ENCODE data around the gene TTLL7. TPM values are rescaled to one million over a fixed set of nuclear protein-coding genes. Genes with fewer than 3 reads are reported as not detected.

Gene TTLL7
- total RNA-seq, 1 donor from 2014 or later: 0.84 TPM

GRCh38 chr1:83950106-83950661, 48.7 kb downstream of the TTLL7 start:
- Mint-ChIP-seq H3K9me3 (no peaks in the 10 kb centered on the region), H3K4me1 (ENCODE audit: low read depth) (no peaks in the 10 kb centered on the region), H3K27me3 (ENCODE audit: low read depth) (peaks cover 2% of the 10 kb centered on the region), H3K4me3 (ENCODE audit: low read depth) (no peak overlapping the region), H3K27ac (no peak overlapping the region), H3K36me3 (ENCODE audit: low read depth) (no peaks in the 10 kb centered on the region)
- DNase-seq (ENCODE audit: low spot score): no peak
- intact Hi-C loops (cut with micrococcal nuclease): no loop called here

- Mint-ChIP-seq H3K4me3 (ENCODE audit: low read depth) (no peak overlapping the region), H3K36me3 (ENCODE audit: low read depth) (no peaks in the 10 kb centered on the region), H3K27ac (no peak overlapping the region), H3K4me1 (ENCODE audit: low read depth) (no peaks in the 10 kb centered on the region), H3K27me3 (ENCODE audit: low read depth) (peaks cover 8% of the 10 kb centered on the region), H3K9me3 (peaks cover 8% of the 10 kb centered on the region)
- no peak for DNase-seq (ENCODE audit: low spot score)
- intact Hi-C loops (cut with micrococcal nuclease): no loop called here
Observed at GRCh38 chr1:83942914-83943313, 56.0 kb downstream of the TTLL7 start.

- no peaks in the 10 kb centered on the region for H3K4me1 Mint-ChIP-seq (ENCODE audit: low read depth)
- H3K27ac Mint-ChIP-seq: no peak overlapping the region
- H3K9me3 Mint-ChIP-seq: no peaks in the 10 kb centered on the region
- intact Hi-C loops (cut with micrococcal nuclease): loop anchor here (10.0 kb wide), 1 partner anchor 820 kb away; no protein-coding TSS in a partner anchor
- H3K36me3 Mint-ChIP-seq (ENCODE audit: low read depth): no peaks in the 10 kb centered on the region
- peaks cover 8% of the 10 kb centered on the region for H3K27me3 Mint-ChIP-seq (ENCODE audit: low read depth)
- H3K4me3 Mint-ChIP-seq (ENCODE audit: low read depth): no peak overlapping the region
- no peak for DNase-seq (ENCODE audit: low spot score)
Observed at GRCh38 chr1:83934550-83934949, 64.4 kb downstream of the TTLL7 start.

DNA sequence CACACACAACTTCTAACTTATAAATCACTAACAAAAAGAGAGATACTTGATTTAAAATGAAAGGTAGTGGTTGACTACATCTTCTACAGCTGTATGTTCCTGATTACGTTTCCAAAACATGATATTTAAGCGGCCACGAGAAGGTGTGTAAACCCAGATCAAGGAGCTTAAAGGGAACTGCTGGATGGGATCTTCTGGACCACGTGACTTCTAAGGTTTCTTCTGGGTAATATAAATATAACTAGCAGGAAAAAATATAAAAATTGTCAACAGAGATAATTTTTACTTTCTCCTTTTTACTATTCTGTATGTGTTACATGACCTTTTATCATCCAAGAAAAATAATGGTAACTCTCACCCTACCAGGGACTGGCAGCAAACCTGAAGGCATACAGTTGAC, 66.2 kb downstream of the TTLL7 start:
- no peak overlapping the region for H3K27ac Mint-ChIP-seq
- intact Hi-C loops (cut with micrococcal nuclease): loop anchor here (10.0 kb wide), 1 partner anchor 822 kb away; no protein-coding TSS in a partner anchor
- no peaks in the 10 kb centered on the region for H3K4me1 Mint-ChIP-seq (ENCODE audit: low read depth)
- no peaks in the 10 kb centered on the region for H3K36me3 Mint-ChIP-seq (ENCODE audit: low read depth)
- no peak for DNase-seq (ENCODE audit: low spot score)
- peaks cover 15% of the 10 kb centered on the region for H3K27me3 Mint-ChIP-seq (ENCODE audit: low read depth)
- no peak overlapping the region for H3K4me3 Mint-ChIP-seq (ENCODE audit: low read depth)
- H3K9me3 Mint-ChIP-seq: no peaks in the 10 kb centered on the region

DNA sequence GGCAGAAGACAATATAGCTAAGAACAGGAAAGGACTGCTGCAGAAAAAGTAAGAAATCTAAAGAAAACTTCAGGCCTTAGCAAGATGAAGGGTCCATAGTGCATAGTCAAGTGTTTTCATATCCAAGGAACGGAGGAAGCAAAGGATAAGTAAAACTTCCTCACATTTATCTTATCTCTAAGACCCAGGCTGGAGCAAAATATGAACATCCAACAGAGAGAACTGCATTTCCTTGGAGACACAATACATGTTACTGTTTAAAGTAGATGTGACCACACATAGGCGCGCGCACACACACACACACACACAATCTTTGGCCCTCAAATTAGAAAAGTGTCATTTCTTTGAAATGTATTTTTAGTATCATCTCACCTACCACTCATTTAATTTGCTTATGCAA, 66.7 kb downstream of the TTLL7 start:
- no peaks in the 10 kb centered on the region for H3K4me1 Mint-ChIP-seq (ENCODE audit: low read depth)
- DNase-seq (ENCODE audit: low spot score): no peak
- no peaks in the 10 kb centered on the region for H3K9me3 Mint-ChIP-seq
- intact Hi-C loops (cut with micrococcal nuclease): loop anchor here (10.0 kb wide), 1 partner anchor 823 kb away; no protein-coding TSS in a partner anchor
- H3K4me3 Mint-ChIP-seq (ENCODE audit: low read depth): no peak overlapping the region
- H3K36me3 Mint-ChIP-seq (ENCODE audit: low read depth): no peaks in the 10 kb centered on the region
- H3K27me3 Mint-ChIP-seq (ENCODE audit: low read depth): peaks cover 16% of the 10 kb centered on the region
- H3K27ac Mint-ChIP-seq: no peak overlapping the region

DNA sequence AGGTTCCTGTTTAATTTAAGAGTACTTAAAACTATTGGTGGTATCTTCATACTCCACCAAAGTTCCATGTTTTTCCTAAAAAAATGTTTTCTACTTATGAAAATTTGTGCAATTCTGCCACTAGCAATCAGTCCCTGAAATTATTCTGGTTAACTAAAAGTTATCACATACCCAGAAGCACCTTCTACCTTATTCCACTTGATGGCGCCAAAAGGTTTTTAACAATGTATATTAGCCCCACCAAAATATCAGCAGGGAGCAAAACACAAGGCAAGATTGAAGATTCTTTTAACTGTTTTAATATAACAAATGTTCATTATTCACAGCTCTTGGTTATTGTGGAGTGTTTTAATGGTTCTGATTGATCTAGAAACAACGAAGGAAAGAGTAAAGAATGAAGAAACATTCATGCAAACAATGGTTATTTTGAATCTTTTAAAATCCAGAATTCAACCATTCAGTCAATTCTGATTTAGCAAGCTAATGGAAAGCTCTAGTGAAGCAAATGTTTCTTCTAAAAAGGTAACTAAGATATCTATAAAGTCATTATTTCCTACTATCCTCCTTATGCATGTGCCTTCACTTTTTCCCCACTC, 67.2 kb downstream of the TTLL7 start:
- H3K4me3 Mint-ChIP-seq (ENCODE audit: low read depth): no peak overlapping the region
- H3K9me3 Mint-ChIP-seq: no peaks in the 10 kb centered on the region
- peaks cover 18% of the 10 kb centered on the region for H3K27me3 Mint-ChIP-seq (ENCODE audit: low read depth)
- no peak overlapping the region for H3K27ac Mint-ChIP-seq
- H3K4me1 Mint-ChIP-seq (ENCODE audit: low read depth): no peaks in the 10 kb centered on the region
- H3K36me3 Mint-ChIP-seq (ENCODE audit: low read depth): no peaks in the 10 kb centered on the region
- DNase-seq (ENCODE audit: low spot score): no peak
- intact Hi-C loops (cut with micrococcal nuclease): loop anchor here (1.0 to 10.0 kb wide), 3 partner anchors 192 to 823 kb away; no protein-coding TSS in a partner anchor

DNA sequence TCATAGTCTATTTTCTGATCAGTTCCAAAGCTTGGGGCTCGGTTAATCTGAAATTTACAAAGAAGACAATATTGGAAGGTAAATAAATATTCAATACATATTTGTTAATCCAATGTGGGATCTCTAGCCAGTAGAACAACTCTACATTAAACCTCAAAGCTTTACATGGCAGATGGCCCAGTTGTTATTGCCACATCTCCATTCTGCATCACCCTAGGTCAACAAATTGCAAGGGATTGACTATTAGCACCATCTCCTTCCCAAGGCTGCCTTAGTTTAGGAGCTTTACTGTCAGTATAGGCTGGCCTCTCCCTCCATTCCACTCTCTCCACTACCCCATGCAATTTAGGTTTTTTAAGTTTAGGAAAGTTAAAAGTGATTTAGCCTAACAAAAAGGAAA, 69.7 kb downstream of the TTLL7 start:
- Mint-ChIP-seq H3K9me3 (no peaks in the 10 kb centered on the region), H3K4me3 (ENCODE audit: low read depth) (no peak overlapping the region), H3K36me3 (ENCODE audit: low read depth) (no peaks in the 10 kb centered on the region), H3K27ac (no peak overlapping the region), H3K27me3 (ENCODE audit: low read depth) (peaks cover 24% of the 10 kb centered on the region), H3K4me1 (ENCODE audit: low read depth) (no peaks in the 10 kb centered on the region)
- intact Hi-C loops (cut with micrococcal nuclease): no loop called here
- DNase-seq (ENCODE audit: low spot score): no peak

DNA sequence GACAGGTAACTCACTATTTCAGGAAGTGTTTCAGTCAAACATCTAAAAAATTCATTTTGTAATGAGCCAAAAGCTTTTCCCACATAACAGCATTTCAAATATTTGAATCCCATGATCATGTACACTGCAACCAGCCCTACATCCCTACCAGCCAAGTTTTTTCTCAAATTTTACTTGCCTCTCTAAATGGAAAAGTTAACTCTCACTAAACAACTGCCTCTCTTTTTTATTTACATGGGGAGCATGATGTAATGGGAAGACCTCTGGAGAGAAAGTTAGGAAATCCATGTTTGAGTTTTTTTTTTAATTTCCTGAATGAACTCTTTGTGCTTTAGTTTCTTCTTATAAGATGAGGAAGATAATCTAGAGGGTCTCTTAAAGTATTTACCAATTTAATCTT, 70.5 kb downstream of the TTLL7 start:
- intact Hi-C loops (cut with micrococcal nuclease): no loop called here
- Mint-ChIP-seq H3K4me1 (ENCODE audit: low read depth) (no peaks in the 10 kb centered on the region), H3K27ac (no peak overlapping the region), H3K27me3 (ENCODE audit: low read depth) (peaks cover 24% of the 10 kb centered on the region), H3K9me3 (no peaks in the 10 kb centered on the region), H3K36me3 (ENCODE audit: low read depth) (no peaks in the 10 kb centered on the region), H3K4me3 (ENCODE audit: low read depth) (no peak overlapping the region)
- DNase-seq (ENCODE audit: low spot score): no peak

DNA sequence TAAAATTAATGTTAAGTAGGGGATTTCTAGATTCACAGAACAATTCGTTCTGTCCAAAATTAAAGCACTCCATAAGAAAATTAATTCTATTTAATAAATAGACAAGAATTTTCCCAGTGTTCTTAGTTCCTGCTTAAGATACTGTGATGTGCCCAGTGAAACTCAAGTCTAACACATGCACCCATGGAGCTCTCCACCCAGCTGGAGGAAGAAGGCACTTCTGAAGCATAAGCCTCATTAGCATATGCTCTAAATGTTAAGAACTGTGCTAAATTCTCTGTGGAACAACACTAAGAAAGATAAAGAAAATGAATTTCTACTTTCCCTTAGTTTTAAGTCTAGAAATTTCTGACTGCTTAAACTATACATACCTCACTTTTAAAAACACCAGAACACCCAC, 71.2 kb downstream of the TTLL7 start:
- H3K27ac Mint-ChIP-seq: no peak overlapping the region
- no peak for DNase-seq (ENCODE audit: low spot score)
- intact Hi-C loops (cut with micrococcal nuclease): no loop called here
- H3K36me3 Mint-ChIP-seq (ENCODE audit: low read depth): no peaks in the 10 kb centered on the region
- H3K4me3 Mint-ChIP-seq (ENCODE audit: low read depth): no peak overlapping the region
- H3K4me1 Mint-ChIP-seq (ENCODE audit: low read depth): no peaks in the 10 kb centered on the region
- peaks cover 24% of the 10 kb centered on the region for H3K27me3 Mint-ChIP-seq (ENCODE audit: low read depth)
- H3K9me3 Mint-ChIP-seq: no peaks in the 10 kb centered on the region

DNA sequence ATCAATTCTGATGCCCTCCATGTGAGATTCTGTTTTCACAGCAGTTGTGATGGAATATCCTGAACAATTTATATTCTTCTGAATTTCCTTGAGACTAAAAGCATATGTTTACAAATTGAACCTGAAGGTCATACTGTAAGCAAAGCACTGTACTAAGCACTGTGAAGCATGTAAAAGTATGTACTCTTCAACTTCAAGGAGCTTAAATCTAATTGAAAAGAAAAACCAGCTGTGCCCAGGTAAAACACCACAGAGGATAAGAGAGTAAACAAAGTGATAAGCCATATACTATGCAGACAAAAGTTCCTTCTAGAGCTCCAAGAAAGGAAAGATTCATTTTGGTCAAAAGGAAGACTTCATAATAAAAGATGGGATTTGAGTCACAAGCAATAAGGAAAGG, 71.9 kb downstream of the TTLL7 start:
- intact Hi-C loops (cut with micrococcal nuclease): no loop called here
- no peak overlapping the region for H3K27ac Mint-ChIP-seq
- no peaks in the 10 kb centered on the region for H3K4me1 Mint-ChIP-seq (ENCODE audit: low read depth)
- no peaks in the 10 kb centered on the region for H3K36me3 Mint-ChIP-seq (ENCODE audit: low read depth)
- H3K4me3 Mint-ChIP-seq (ENCODE audit: low read depth): no peak overlapping the region
- H3K27me3 Mint-ChIP-seq (ENCODE audit: low read depth): peaks cover 24% of the 10 kb centered on the region
- H3K9me3 Mint-ChIP-seq: no peaks in the 10 kb centered on the region
- no peak for DNase-seq (ENCODE audit: low spot score)

- H3K27me3 Mint-ChIP-seq (ENCODE audit: low read depth): peaks cover 19% of the 10 kb centered on the region
- H3K36me3 Mint-ChIP-seq (ENCODE audit: low read depth): no peaks in the 10 kb centered on the region
- no peaks in the 10 kb centered on the region for H3K4me1 Mint-ChIP-seq (ENCODE audit: low read depth)
- no peak for DNase-seq (ENCODE audit: low spot score)
- no peaks in the 10 kb centered on the region for H3K9me3 Mint-ChIP-seq
- intact Hi-C loops (cut with micrococcal nuclease): no loop called here
- H3K4me3 Mint-ChIP-seq (ENCODE audit: low read depth): no peak overlapping the region
- no peak overlapping the region for H3K27ac Mint-ChIP-seq
Observed at GRCh38 chr1:83923553-83923952, 75.4 kb downstream of the TTLL7 start.

DNA sequence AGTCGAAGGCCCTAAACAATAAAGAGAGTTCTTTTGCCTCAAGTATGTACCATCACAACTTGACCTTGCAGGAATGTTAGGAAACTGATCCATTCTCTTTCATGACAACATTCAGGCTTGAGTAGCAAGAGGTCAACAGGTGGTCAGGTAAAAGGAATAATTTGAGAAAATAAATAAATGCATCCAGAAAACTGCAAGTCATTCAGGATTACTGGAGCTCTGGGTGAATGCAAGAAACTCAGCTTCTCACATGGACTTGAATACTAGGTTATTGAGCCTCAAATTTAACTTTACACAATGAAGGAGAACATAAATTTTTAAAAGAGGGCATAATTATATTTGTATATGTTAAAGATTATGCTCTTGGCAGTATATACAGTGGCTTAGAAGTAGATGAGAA, 76.5 kb downstream of the TTLL7 start:
- no peaks in the 10 kb centered on the region for H3K4me1 Mint-ChIP-seq (ENCODE audit: low read depth)
- H3K4me3 Mint-ChIP-seq (ENCODE audit: low read depth): no peak overlapping the region
- peaks cover 15% of the 10 kb centered on the region for H3K27me3 Mint-ChIP-seq (ENCODE audit: low read depth)
- no peaks in the 10 kb centered on the region for H3K9me3 Mint-ChIP-seq
- no peak for DNase-seq (ENCODE audit: low spot score)
- no peaks in the 10 kb centered on the region for H3K36me3 Mint-ChIP-seq (ENCODE audit: low read depth)
- intact Hi-C loops (cut with micrococcal nuclease): no loop called here
- H3K27ac Mint-ChIP-seq: no peak overlapping the region

- H3K27ac Mint-ChIP-seq: no peak overlapping the region
- no peaks in the 10 kb centered on the region for H3K4me1 Mint-ChIP-seq (ENCODE audit: low read depth)
- intact Hi-C loops (cut with micrococcal nuclease): no loop called here
- no peaks in the 10 kb centered on the region for H3K9me3 Mint-ChIP-seq
- DNase-seq (ENCODE audit: low spot score): no peak
- no peaks in the 10 kb centered on the region for H3K36me3 Mint-ChIP-seq (ENCODE audit: low read depth)
- H3K4me3 Mint-ChIP-seq (ENCODE audit: low read depth): no peak overlapping the region
- peaks cover 10% of the 10 kb centered on the region for H3K27me3 Mint-ChIP-seq (ENCODE audit: low read depth)
Observed at GRCh38 chr1:83920320-83920719, 78.6 kb downstream of the TTLL7 start.

Data from activated T-helper 2 cell treated with anti-CD3 and anti-CD28 coated beads, Interferon-gamma antibody, Interleukin-2, Interleukin-4, amounts not matched to agents 10 μg/mL and 5 μg/mL and 100 μg/mL, durations not matched to agents 14 hours and 24 hours and 36 hours (primary cell).